Measurements from ENCODE around the gene MAEL.

- TF ChIP-seq CTCF (IDR thresholded peaks at IDR 0.05; ENCODE audit: insufficient read depth, low read depth, low read length) (peak; percentile 23), EZH2 (IDR thresholded peaks at IDR 0.05; ENCODE audit: insufficient read depth, low read length) (no peak)
These were observed 71.3 kb downstream of the MAEL start for GRCh38 chr1:167060141-167061072.

Measured in astrocyte (in vitro differentiated cells and primary cell).